GM19193 (cell line): ENCODE measurements around the gene SFMBT2.

ENCODE experiments used
- POLR2A ChIP-seq: IDR thresholded peaks from 4 replicates; pipeline ENCODE4 v1.6.1; 2011; ENCODE audit not compliant: insufficient read depth, insufficient read length; ENCODE audit errors: extremely low read depth

SFMBT2 gene

GRCh38 chr10:7399533-7399932 lies 11.3 kb downstream of the SFMBT2 start:
- no peak for TF ChIP-seq POLR2A

GRCh38 chr10:7397049-7398035 lies 13.5 kb downstream of the SFMBT2 start:
- TF ChIP-seq POLR2A = no peak

DNA sequence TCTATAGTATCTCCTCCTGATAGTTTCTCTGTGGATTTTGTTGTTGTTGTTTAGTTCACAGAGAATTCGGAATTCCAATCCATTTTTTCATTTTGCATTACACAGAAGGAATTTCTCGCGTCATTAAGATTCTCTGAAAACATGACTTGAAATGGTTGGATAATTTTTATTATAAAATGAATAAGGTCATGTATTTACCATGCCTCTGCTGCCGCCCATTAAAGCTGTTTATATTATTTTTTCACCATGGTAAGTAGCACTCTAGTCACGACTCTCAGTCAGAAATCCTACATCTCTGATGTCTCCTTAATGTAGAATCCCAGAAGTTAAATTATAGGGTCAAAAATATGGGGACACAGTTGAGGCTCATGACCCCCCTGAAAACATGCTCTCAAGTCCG lies 19.1 kb downstream of the SFMBT2 start:
- TF ChIP-seq POLR2A = no peak

DNA sequence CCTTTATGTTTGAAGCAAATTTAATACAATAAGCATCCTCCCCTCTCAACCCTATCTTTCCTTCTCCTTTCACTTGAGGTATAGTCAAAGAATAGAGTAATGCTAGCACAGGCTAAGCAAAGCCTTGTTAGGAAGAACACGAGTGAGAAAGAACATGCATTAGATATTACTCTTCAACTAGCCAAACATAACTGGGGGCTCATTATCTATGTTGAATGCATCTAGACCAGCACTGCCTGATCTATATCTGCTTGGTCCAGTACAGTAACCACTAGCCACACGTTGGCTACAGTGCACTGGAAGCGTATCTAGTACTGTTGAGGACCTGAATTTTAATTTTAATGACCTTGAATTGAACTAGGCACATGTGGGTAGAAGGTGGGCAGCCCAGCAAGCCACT lies 21.0 kb downstream of the SFMBT2 start:
- TF ChIP-seq POLR2A = no peak

GRCh38 chr10:7389346-7389745 lies 21.5 kb downstream of the SFMBT2 start:
- TF ChIP-seq POLR2A = no peak

DNA sequence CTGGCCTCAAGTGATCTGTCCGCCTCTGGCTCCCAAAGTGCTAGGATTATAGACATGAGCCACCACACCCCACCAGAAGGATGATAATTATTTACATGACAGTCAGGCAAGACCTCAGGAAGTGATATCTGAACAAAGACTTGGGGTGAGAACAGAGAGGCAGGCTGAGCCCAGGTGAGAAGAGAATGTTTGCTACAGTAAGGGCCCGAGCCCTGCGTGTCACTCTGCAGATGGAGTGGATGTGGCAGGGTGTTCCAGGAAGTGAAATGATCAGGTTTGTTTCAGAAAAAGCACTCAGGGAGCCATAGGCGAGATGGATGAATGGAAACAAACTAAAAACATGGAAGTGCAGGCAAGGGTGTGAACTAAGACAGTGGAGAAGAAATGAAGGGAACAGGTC lies 22.2 kb downstream of the SFMBT2 start:
- TF ChIP-seq POLR2A = no peak

DNA sequence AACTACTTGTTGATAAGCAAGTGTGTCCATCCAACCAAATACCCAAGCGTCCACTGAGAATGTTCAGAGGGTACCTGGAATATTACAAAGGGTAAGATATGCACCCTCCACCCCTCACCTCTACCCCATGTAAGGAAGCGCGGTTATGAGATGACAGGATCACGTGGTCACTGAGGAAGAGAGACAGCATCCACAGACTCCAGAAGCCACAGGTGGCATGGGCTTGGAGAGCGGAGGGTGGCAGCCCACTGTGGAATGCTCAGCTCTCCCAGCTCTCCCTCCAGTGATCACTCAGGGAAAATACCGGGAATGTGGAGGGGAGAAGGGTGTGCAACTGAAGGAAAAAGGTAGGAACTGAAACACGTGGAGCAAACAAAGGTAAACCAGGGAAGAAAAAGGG lies 25.7 kb downstream of the SFMBT2 start:
- TF ChIP-seq POLR2A = no peak

GRCh38 chr10:7383442-7383841 lies 27.4 kb downstream of the SFMBT2 start:
- no peak for TF ChIP-seq POLR2A

DNA sequence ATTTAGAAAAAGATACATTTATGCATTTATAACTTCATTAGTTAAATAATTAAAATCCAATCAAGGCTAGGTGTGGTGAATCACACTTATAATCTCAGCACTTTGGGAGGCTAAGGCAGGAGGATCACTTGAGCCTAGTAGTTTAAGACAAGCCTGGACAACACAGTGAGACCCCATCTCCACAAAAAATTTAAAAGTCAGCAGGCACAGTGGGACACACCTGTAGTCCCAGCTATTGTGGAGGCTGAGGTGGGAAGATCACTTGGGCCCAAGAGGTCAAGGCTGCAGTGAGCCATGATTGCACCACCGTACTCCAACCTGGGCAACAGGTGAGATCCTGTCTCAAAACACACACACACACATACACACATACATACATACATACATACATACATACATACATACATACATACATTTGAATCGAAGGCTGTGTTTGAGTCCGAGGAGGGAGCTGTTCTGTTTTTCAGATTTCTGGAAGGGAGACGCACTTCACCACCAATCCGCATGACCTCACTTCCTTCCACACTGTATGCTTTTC lies 30.1 kb downstream of the SFMBT2 start:
- TF ChIP-seq POLR2A = no peak

GRCh38 chr10:7378602-7379403 lies 32.0 kb downstream of the SFMBT2 start:
- no peak for TF ChIP-seq POLR2A

DNA sequence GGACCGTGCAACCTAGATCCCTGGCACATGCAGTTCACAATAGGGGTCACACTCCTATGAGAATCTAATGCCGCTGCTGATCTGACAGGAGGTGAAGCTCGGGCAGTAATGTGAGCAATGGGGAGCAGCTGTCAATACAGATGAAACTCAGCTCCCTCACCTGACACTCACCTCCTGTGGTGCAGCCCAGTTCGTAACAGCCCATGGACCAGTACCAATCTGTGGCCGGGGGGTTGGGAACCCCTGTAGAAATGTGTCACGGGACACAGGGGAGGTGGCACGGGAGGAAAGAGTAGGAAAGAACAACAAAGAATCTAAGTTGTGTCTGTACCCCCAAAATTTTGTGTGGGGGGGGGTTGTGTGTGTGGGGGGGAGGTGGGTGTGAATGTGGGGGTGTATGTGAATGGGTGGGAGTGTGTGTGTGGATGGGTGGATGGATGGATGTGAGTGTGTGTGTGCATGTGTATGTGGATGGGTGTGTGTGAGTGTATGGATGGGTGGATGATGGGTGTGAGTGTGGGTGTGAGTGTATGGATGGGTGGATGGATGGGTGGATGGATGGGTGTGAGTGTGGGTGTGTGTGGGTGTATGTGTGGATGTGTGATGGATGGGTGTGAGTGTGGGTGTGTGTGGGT lies 33.1 kb downstream of the SFMBT2 start:
- no peak for TF ChIP-seq POLR2A

- no peak for TF ChIP-seq POLR2A
Measured at GRCh38 chr10:7374795-7375194, 36.0 kb downstream of the SFMBT2 start.

- TF ChIP-seq POLR2A = no peak
Measured at GRCh38 chr10:7373039-7373438, 37.8 kb downstream of the SFMBT2 start.

DNA sequence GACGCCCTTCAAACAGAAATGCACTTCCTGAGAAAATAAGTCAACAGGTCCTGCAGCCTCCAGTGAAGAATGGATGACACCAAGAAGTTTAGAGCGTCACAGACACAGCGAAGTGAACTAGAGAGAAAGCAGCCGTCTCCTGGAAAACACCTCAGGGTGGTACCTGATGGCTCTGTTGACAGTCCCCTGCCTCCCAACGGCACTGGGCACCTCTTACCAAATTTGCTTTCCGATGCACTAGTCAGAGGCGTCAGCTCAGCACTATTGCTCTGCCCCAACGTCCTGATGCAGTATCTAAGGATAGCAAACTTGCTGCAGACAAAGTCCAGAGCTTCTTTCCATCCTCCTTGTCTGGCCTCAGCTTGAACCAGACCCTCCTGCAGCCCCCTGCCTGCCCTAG lies 38.3 kb downstream of the SFMBT2 start:
- no peak for TF ChIP-seq POLR2A

- no peak for TF ChIP-seq POLR2A
Measured at GRCh38 chr10:7370511-7370910, 40.3 kb downstream of the SFMBT2 start.
